ENCODE results near the gene NOXO1. TPM values are rescaled to one million over a fixed set of nuclear protein-coding genes. Genes with fewer than 3 reads are reported as not detected.

NOXO1 gene
- polyA plus RNA-seq, 1 of the 3 experiments (the other 2 are of a cell fraction), result 0.21 TPM

DNA sequence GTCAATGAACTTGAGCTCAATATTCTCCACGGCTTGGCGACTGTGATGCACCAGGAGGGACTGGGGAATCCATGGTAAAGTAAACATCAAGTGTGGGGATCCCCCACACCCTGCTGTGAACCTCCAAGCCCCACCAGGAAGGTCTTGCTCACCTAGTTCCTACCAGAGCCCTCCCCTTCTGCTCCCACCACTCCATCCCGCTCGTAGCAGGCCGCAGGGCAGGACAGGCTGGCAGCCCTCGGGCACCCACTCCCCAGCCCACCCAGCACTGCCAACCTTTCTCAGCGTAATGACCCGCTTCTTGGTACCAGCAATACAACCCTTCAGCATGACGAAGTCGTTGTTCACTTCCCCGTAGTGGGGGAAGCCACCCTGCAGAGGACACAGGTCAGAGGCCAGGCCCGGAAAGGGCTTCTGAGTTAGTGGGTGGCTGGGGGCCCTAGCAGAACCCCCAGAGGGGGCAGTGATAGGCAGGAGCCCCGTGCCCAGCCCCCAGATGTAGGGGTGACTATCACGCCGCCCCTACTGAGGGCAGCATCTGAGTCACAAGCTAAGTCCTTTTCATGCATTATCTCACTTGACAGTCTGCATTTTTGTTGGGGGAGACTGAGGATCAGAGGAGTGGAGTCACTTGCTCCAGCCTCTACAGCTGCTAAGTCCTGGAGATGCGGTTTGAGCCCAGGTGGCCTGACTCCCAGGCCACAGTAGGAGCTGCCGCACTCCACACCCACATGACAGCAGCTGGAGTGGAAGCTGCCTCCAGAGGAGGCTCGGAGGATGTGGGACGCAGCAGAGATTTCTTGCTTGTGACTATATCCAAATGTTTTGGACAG is 35.5 kb downstream of the NOXO1 start (continued):
- TF ChIP-seq, protein P1, sequence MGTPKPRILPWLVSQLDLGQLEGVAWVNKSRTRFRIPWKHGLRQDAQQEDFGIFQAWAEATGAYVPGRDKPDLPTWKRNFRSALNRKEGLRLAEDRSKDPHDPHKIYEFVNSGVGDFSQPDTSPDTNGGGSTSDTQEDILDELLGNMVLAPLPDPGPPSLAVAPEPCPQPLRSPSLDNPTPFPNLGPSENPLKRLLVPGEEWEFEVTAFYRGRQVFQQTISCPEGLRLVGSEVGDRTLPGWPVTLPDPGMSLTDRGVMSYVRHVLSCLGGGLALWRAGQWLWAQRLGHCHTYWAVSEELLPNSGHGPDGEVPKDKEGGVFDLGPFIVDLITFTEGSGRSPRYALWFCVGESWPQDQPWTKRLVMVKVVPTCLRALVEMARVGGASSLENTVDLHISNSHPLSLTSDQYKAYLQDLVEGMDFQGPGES (IDR thresholded peaks at IDR 0.05; ENCODE audit: low read depth, low read length), result no peak
- no peak for TF ChIP-seq TAF1 (IDR thresholded peaks at IDR 0.05; ENCODE audit: borderline replicate concordance, low read depth, low read length)
- TF ChIP-seq SIN3A (IDR thresholded peaks at IDR 0.05; ENCODE audit: borderline replicate concordance, low read depth, low read length), result no peak

GRCh38 chr16:1944612-1945199 is 36.6 kb downstream of the NOXO1 start:
- Histone ChIP-seq H2AFZ (ENCODE audit: low read depth) (no peak overlapping the region), H3K9me2 (no peaks in the 10 kb centered on the region), H3K79me2 (ENCODE audit: insufficient read depth) (no peaks in the 10 kb centered on the region), H3K4me2 (no peak overlapping the region), H4K20me1 (ENCODE audit: insufficient read depth) (no peaks in the 10 kb centered on the region), H3K27ac (ENCODE audit: low read depth in 2 of 2, low read length in 1 of 2) (no peak overlapping the region), H3K27me3 (ENCODE audit: insufficient read depth) (no peaks in the 10 kb centered on the region), H3K36me3 (replicated peaks in 1 of 2; ENCODE audit: control insufficient read depth in 1 of 2, insufficient read depth in 2 of 2, low read length in 1 of 2) (peaks cover 0 to 8% of the 10 kb centered on the region in 2 experiments), H3K9ac (no peak overlapping the region), H3K4me3 (ENCODE audit: low read depth in 2 of 2, low read length in 1 of 2) (no peak overlapping the region), H3K9me3 (no peaks in the 10 kb centered on the region), H3F3A (replicated peaks; ENCODE audit: insufficient read depth) (no peaks in the 10 kb centered on the region), H3K4me1 (ENCODE audit: control insufficient read depth in 1 of 2, insufficient read depth in 2 of 2, low read depth in 1 of 2, low read length in 1 of 2) (peaks cover 0 to 10% of the 10 kb centered on the region in 2 experiments; a peak in 2 of 4 replicates)
- TF ChIP-seq EP300 (IDR thresholded peaks at IDR 0.05; ENCODE audit: borderline replicate concordance in 1 of 2, low read depth in 1 of 2, low read length in 1 of 2), result no peak
- no peak for TF ChIP-seq SIN3A (IDR thresholded peaks at IDR 0.05; ENCODE audit: borderline replicate concordance, low read depth, low read length)
- TF ChIP-seq FOXM1 (IDR thresholded peaks at IDR 0.05; ENCODE audit: low read depth), result no peak
- TF ChIP-seq FOSL2 (IDR thresholded peaks at IDR 0.05; ENCODE audit: borderline replicate concordance, low read depth), result no peak
- no peak for TF ChIP-seq RCOR1 (IDR thresholded peaks at IDR 0.05; ENCODE audit: low read length)
- no peak for TF ChIP-seq MXI1 (IDR thresholded peaks at IDR 0.05; ENCODE audit: low read depth, low read length)
- TF ChIP-seq EZH2phosphoT487 (IDR thresholded peaks at IDR 0.05; ENCODE audit: borderline replicate concordance, low read depth), result no peak
- TF ChIP-seq YY1 (IDR thresholded peaks at IDR 0.05; ENCODE audit: low read depth), result no peak
- TF ChIP-seq REST (IDR thresholded peaks at IDR 0.05; ENCODE audit: low read depth, low read length), result no peak
- no peak for TF ChIP-seq RXRA (IDR thresholded peaks at IDR 0.05; ENCODE audit: borderline replicate concordance, low read depth)
- TF ChIP-seq FOXJ3 (CRISPR knock-in tag; IDR thresholded peaks at IDR 0.05), result no peak
- 94% methylated on average over 18 of the region's 21 CpGs for WGBS (ENCODE audit: low lambda C conversion rate)
- POLR2A ChIA-PET, result no interaction called here
- CTCF ChIA-PET, result interaction anchor here (1.9 to 3.4 kb wide), 3 partner anchors 14 to 15 kb away, joined by 6 to 16 read pairs (median 8); partner anchors contain the start of gene NDUFB10
- no peak for DNase-seq
